ENCODE results near the gene PUDP. TPM values are rescaled to one million over a fixed set of nuclear protein-coding genes. Genes with fewer than 3 reads are reported as not detected.

PUDP gene
- total RNA-seq, 4 donors from 2014 or later, result 11.9 to 29.2 (median 14.1) TPM

- H3K4me1 ChIP-seq, result no peaks in the 10 kb centered on the region
- WGBS, 2 donors, result 94 to 97% methylated on average over 7 of the region's 7 CpGs
- H3K9me3 ChIP-seq, result no peaks in the 10 kb centered on the region
- no peak overlapping the region for H3K4me3 ChIP-seq
- H3K36me3 ChIP-seq, result peaks cover 0 to 5% (median 0%) of the 10 kb centered on the region in 3 donors
- no peaks in the 10 kb centered on the region for H3K27me3 ChIP-seq
- DNase-seq (ENCODE audit: low spot score in 2 of 2), result no peak
- no peak overlapping the region for H3K27ac ChIP-seq
- TF ChIP-seq CTCF (IDR thresholded peaks at IDR 0.05) (no peak), EP300 (IDR thresholded peaks at IDR 0.05) (no peak), POLR2A (IDR thresholded peaks at IDR 0.05) (no peak)
Measured at GRCh38 chrX:7072856-7073255, 75.1 kb downstream of the PUDP start.

GRCh38 chrX:7071390-7071789 is 76.6 kb downstream of the PUDP start:
- Histone ChIP-seq H3K36me3 (no peaks in the 10 kb centered on the region), H3K27ac (no peak overlapping the region), H3K27me3 (no peaks in the 10 kb centered on the region), H3K4me3 (no peak overlapping the region), H3K9me3 (no peaks in the 10 kb centered on the region), H3K4me1 (no peaks in the 10 kb centered on the region)
- DNase-seq (ENCODE audit: low spot score in 2 of 2), result no peak
- WGBS, 2 donors, result 63 to 69% methylated on average over 3 of the region's 3 CpGs
- TF ChIP-seq POLR2A (IDR thresholded peaks at IDR 0.05) (no peak), CTCF (IDR thresholded peaks at IDR 0.05) (no peak), EP300 (IDR thresholded peaks at IDR 0.05) (no peak)

- H3K27me3 ChIP-seq, result no peaks in the 10 kb centered on the region
- no peaks in the 10 kb centered on the region for H3K9me3 ChIP-seq
- no peaks in the 10 kb centered on the region for H3K36me3 ChIP-seq
- no peaks in the 10 kb centered on the region for H3K4me1 ChIP-seq
- H3K4me3 ChIP-seq, result no peak overlapping the region
- WGBS, 2 donors, result 93 to 94% methylated on average over 2 of the region's 2 CpGs
- no peak overlapping the region for H3K27ac ChIP-seq
- no peak for DNase-seq (ENCODE audit: low spot score in 2 of 2)
- no peak for TF ChIP-seq POLR2A (IDR thresholded peaks at IDR 0.05)
- no peak for TF ChIP-seq EP300 (IDR thresholded peaks at IDR 0.05)
- no peak for TF ChIP-seq CTCF (IDR thresholded peaks at IDR 0.05)
Measured at GRCh38 chrX:7069556-7069955, 78.4 kb downstream of the PUDP start.

GRCh38 chrX:7068939-7069367 is 79.0 kb downstream of the PUDP start:
- WGBS, 2 donors, result 44 to 72% methylated on average over 10 of the region's 10 CpGs

GRCh38 chrX:7067256-7067655 is 80.7 kb downstream of the PUDP start:
- no peak for TF ChIP-seq EP300 (IDR thresholded peaks at IDR 0.05)
- DNase-seq (ENCODE audit: low spot score in 2 of 2), result no peak
- Histone ChIP-seq H3K4me3 (no peak overlapping the region), H3K27me3 (no peaks in the 10 kb centered on the region), H3K4me1 (no peaks in the 10 kb centered on the region), H3K36me3 (no peaks in the 10 kb centered on the region), H3K27ac (no peak overlapping the region), H3K9me3 (no peaks in the 10 kb centered on the region)
- 72 to 94% methylated on average over 4 to 7 of the region's 7 CpGs for WGBS, 2 donors

More at GRCh38 chrX:7068939-7069367, 79.0 kb downstream of the PUDP start:
- Histone ChIP-seq H3K27me3 (no peaks in the 10 kb centered on the region), H3K4me3 (no peak overlapping the region), H3K9me3 (no peaks in the 10 kb centered on the region), H3K36me3 (no peaks in the 10 kb centered on the region), H3K4me1 (no peaks in the 10 kb centered on the region), H3K27ac (no peak overlapping the region)
- TF ChIP-seq POLR2A (IDR thresholded peaks at IDR 0.05) (no peak), EP300 (IDR thresholded peaks at IDR 0.05) (no peak)
- DNase-seq (ENCODE audit: low spot score in 2 of 2), result no peak

GRCh38 chrX:7065473-7065872 is 82.5 kb downstream of the PUDP start:
- H3K4me3 ChIP-seq, result no peak overlapping the region
- TF ChIP-seq EP300 (IDR thresholded peaks at IDR 0.05) (no peak), POLR2A (IDR thresholded peaks at IDR 0.05) (no peak), CTCF (IDR thresholded peaks at IDR 0.05) (no peak)
- H3K4me1 ChIP-seq, result no peaks in the 10 kb centered on the region
- H3K9me3 ChIP-seq, result no peaks in the 10 kb centered on the region
- peaks cover 0 to under 1% (median 0%) of the 10 kb centered on the region in 3 donors for H3K36me3 ChIP-seq
- no peak for DNase-seq (ENCODE audit: low spot score in 2 of 2)
- H3K27ac ChIP-seq, result no peak overlapping the region
- WGBS, 2 donors, result 94 to 99% methylated on average over 8 of the region's 8 CpGs
- H3K27me3 ChIP-seq, result no peaks in the 10 kb centered on the region
